PC-9 (cell line): Measurements from ENCODE around the gene BCKDK. TPM values are rescaled to one million over a fixed set of nuclear protein-coding genes. Genes with fewer than 3 reads are reported as not detected.

ENCODE experiments used
- BruUV-seq: library from RNA; stranded (reverse); fragments of 400-500 nt; replicated peaks from 2 replicates; lab custom pipeline; 2021; lab: Mats Ljungman, UMichigan
- CTCF ChIA-PET: fragments of 300-600 bp; sonication (Branson Sonifier 250); formaldehyde crosslinking; loops from one replicate; lab custom pipeline; 2022; ENCODE audit warnings: antibody characterized with exemption; lab: Charles Lee
- POLR2A ChIA-PET: fragments of 300-600 bp; sonication (Branson Sonifier 250); formaldehyde crosslinking; loops from one replicate; lab custom pipeline; 2022; ENCODE audit warnings: antibody characterized with exemption; ENCODE audit not compliant: unreplicated experiment; lab: Charles Lee
- DNase-seq, 2 experiments: peaks; one replicate each; pipeline versions ENCODE4 v3.0.0 to v3.0.0-alpha.2; 2015 to 2022; ENCODE audit warnings: mixed read lengths in 1 of 2
- H2AFZ ChIP-seq: fragments of 200-600 bp; sonication (generic); 2 replicates; pipeline ENCODE4 v1.8.1; 2017; ENCODE audit warnings: antibody characterized with exemption
- H3F3A ChIP-seq: fragments of 200-600 bp; sonication (generic); 2 replicates; pipeline ENCODE4 v1.8.1; 2017; ENCODE audit warnings: antibody characterized with exemption, mild to moderate bottlenecking, low read depth; ENCODE audit not compliant: insufficient read depth
- H3K27ac ChIP-seq: fragments of 200-600 bp; sonication (generic); 2 replicates; pipeline ENCODE4 v1.6.1; 2016; ENCODE audit warnings: mixed run types
- H3K27me3 ChIP-seq: fragments of 200-600 bp; sonication (generic); 2 replicates; pipeline ENCODE4 v1.6.1; 2016; ENCODE audit warnings: low read depth, mixed run types; ENCODE audit not compliant: insufficient read depth
- H3K36me3 ChIP-seq: fragments of 200-600 bp; sonication (generic); 2 replicates; pipeline ENCODE4 v1.6.1; 2016; ENCODE audit warnings: low read depth, mixed run types
- H3K4me1 ChIP-seq: fragments of 200-600 bp; sonication (generic); replicated peaks from 2 replicates; pipeline ENCODE4 v1.6.1; 2016; ENCODE audit warnings: mixed run types; ENCODE audit not compliant: insufficient read depth
- H3K4me2 ChIP-seq: fragments of 200-600 bp; sonication (generic); 2 replicates; pipeline ENCODE4 v1.6.1; 2017; ENCODE audit warnings: mixed run types
- H3K4me3 ChIP-seq: fragments of 200-600 bp; sonication (generic); 2 replicates; pipeline ENCODE4 v1.6.1; 2016; ENCODE audit warnings: mixed run types
- H3K79me2 ChIP-seq: fragments of 200-600 bp; sonication (generic); 2 replicates; pipeline ENCODE4 v1.6.1; 2017; ENCODE audit warnings: low read depth, mixed run types
- H3K9me2 ChIP-seq: fragments of 200-600 bp; sonication (generic); 2 replicates; pipeline ENCODE4 v1.8.1; 2017; ENCODE audit warnings: mild to moderate bottlenecking; ENCODE audit not compliant: insufficient read depth
- H3K9me3 ChIP-seq: fragments of 200-600 bp; sonication (generic); 2 replicates; pipeline ENCODE4 v1.8.1; 2016; ENCODE audit warnings: low read depth; ENCODE audit not compliant: insufficient read depth
- H4K20me1 ChIP-seq: fragments of 200-600 bp; sonication (generic); 2 replicates; pipeline ENCODE4 v1.8.1; 2017; ENCODE audit not compliant: insufficient read depth
- EZH2 ChIP-seq: fragments of 200-600 bp; sonication (generic); IDR thresholded peaks from 2 replicates; pipeline ENCODE4 v1.8.0; 2017; ENCODE audit warnings: antibody characterized with exemption, low read depth
- intact Hi-C: fragments of 100-400 bp; cut with micrococcal nuclease; formaldehyde crosslinking; loops from one replicate; pipeline ENCODE4 v1.10.0; 2022; ENCODE audit not compliant: unreplicated experiment
- total RNA-seq: library from RNA; stranded (reverse); gene quantifications from 2 replicates; pipeline ENCODE4 v1.2.3, GENCODE V29; 2021
- TF ChIP-seq, protein P1 (sequence below): fragments of 200-600 bp; sonication (generic); conservative IDR thresholded peaks from 2 replicates; pipeline ENCODE4 v1.6.1; 2017; ENCODE audit warnings: mixed run types, antibody characterized with exemption, mild to moderate bottlenecking, moderate library complexity

Gene BCKDK
- total RNA-seq, 1 experiment from 2014 or later, result 41.5 TPM

DNA sequence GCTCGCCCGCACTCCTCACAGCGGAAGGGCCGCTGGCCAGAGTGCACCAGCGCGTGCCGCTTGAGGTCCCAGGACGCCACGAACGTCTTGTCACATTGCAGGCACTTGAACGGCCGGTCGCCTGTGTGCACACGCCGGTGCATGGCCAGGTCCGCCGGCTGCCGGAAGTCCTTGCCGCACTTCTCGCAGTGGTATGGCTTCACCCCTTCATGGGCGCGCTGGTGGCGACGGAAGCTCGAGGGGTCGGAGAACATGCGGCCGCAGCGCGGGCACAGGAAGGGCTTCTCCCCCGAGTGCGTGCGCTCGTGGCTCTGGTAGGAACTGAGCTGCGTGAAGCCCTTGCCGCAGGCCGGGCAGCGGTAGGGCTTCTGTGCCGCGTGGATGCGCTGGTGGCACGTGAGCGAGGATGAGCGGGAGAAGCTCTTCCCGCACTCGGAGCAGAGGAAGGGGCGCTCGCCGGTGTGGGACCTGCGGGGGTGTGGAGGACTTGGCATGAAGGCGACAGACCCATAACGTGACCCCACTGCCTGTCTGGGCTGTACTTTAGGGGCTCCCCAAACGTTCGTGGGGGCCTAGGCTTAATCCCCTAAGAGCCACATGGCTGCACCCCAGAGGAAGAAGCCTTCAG lies 46.3 kb upstream of the BCKDK start:
- Histone ChIP-seq H3K4me2 (no peak overlapping the region), H4K20me1 (peaks cover 5% of the 10 kb centered on the region; the same call in 1 of the 2 replicates), H3K27me3 (no peaks in the 10 kb centered on the region), H2AFZ (no peak overlapping the region), H3K9me3 (no peaks in the 10 kb centered on the region), H3K4me3 (no peak overlapping the region), H3K79me2 (peaks cover 12% of the 10 kb centered on the region), H3K27ac (no peak overlapping the region), H3F3A (peaks cover 19% of the 10 kb centered on the region; the same call in 1 of the 2 replicates), H3K9me2 (no peaks in the 10 kb centered on the region), H3K4me1 (no peaks in the 10 kb centered on the region), H3K36me3 (peaks cover 15% of the 10 kb centered on the region; the same call in 1 of the 2 replicates)
- TF ChIP-seq EZH2, result no peak
- ChIA-PET CTCF (no interaction called here), POLR2A (no interaction called here)
- no TSS peak for BruUV-seq
- intact Hi-C loops, result no loop called here
- no peak for DNase-seq

DNA sequence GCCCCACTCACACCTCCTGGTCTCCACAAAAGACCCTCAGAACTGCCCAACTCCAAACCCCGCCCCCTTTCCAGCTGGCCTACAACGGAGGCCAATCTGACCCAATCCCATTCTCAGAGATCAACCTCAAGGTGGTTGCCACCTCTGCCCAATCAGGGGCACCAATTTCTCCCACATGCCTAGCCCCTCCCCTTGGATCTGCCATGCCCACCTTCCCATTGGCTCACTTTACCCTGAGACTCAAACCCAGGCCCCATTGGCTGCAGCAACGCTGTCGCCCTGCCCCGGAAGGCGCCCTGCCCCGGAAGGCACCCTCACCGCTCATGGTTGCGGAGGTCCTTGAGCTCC lies 44.7 kb upstream of the BCKDK start:
- H3K9me2 ChIP-seq, result no peaks in the 10 kb centered on the region; the same call in 1 of the 2 replicates
- peaks cover 15% of the 10 kb centered on the region; the same call in 1 of the 2 replicates for H3K36me3 ChIP-seq
- peaks cover 5% of the 10 kb centered on the region; the same call in 1 of the 2 replicates for H4K20me1 ChIP-seq
- no peaks in the 10 kb centered on the region for H3K9me3 ChIP-seq
- no peak overlapping the region for H3K27ac ChIP-seq
- H3K79me2 ChIP-seq, result peaks cover 24% of the 10 kb centered on the region
- no peak overlapping the region for H3K4me2 ChIP-seq
- H3K4me1 ChIP-seq, result no peaks in the 10 kb centered on the region
- intact Hi-C loops, result no loop called here
- no peak overlapping the region for H3K4me3 ChIP-seq
- no peaks in the 10 kb centered on the region for H3K27me3 ChIP-seq
- DNase-seq, result no peak
- H2AFZ ChIP-seq, result no peak overlapping the region
- BruUV-seq, result no TSS peak
- ChIA-PET CTCF (no interaction called here), POLR2A (interaction anchor here (0.6 kb wide), 1 partner anchor 120 kb away, joined by 3 read pairs; no protein-coding TSS in a partner anchor)
- peaks cover 15% of the 10 kb centered on the region; the same call in 1 of the 2 replicates for H3F3A ChIP-seq
- TF ChIP-seq, protein P1, sequence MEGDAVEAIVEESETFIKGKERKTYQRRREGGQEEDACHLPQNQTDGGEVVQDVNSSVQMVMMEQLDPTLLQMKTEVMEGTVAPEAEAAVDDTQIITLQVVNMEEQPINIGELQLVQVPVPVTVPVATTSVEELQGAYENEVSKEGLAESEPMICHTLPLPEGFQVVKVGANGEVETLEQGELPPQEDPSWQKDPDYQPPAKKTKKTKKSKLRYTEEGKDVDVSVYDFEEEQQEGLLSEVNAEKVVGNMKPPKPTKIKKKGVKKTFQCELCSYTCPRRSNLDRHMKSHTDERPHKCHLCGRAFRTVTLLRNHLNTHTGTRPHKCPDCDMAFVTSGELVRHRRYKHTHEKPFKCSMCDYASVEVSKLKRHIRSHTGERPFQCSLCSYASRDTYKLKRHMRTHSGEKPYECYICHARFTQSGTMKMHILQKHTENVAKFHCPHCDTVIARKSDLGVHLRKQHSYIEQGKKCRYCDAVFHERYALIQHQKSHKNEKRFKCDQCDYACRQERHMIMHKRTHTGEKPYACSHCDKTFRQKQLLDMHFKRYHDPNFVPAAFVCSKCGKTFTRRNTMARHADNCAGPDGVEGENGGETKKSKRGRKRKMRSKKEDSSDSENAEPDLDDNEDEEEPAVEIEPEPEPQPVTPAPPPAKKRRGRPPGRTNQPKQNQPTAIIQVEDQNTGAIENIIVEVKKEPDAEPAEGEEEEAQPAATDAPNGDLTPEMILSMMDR, result no peak
- no peak for TF ChIP-seq EZH2

DNA sequence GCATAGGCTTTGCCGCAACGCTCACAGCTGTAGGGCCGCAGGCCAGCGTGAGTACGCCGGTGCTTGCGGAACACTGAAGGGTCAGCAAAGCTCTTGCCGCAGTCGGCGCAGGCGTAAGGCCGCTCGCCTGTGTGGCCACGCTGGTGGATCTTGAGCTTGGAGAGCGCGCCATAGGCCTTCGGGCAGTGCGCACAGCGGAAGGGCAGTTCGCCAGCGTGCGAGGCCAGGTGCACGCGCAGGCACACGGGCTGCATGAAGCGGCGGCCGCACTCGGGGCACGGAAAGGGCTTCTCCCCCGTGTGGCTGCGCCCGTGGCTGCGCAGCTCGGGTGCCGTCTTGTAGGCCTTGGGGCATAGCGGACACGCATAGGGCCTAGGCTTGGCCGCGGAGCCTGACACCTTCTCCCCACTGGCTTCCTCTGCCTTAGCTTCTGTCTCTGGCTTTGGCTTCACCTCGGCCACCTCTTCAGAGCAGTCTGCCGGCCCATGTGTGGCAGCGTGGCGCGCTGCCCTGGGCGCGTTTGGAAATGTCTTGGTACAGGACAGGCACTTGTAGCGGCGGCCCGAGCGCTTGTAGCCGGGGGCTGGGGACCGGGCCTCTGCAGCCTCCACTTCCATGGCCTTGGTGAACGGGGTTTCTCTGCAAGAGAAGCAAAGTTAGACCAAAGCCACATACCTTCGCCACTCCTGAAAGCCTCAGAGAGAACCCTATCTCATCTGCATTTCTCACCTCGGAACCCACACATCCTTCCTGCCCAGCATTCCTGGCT lies 44.2 kb upstream of the BCKDK start:
- ChIA-PET POLR2A (interaction anchor here (0.6 kb wide), 1 partner anchor 120 kb away, joined by 3 read pairs; no protein-coding TSS in a partner anchor), CTCF (no interaction called here)
- H2AFZ ChIP-seq, result no peak overlapping the region
- no peak for DNase-seq
- H3F3A ChIP-seq, result peaks cover 15% of the 10 kb centered on the region; the same call in 1 of the 2 replicates
- no peak overlapping the region for H3K4me3 ChIP-seq
- H3K27ac ChIP-seq, result no peak overlapping the region
- H3K27me3 ChIP-seq, result no peaks in the 10 kb centered on the region
- peaks cover 15% of the 10 kb centered on the region; the same call in 1 of the 2 replicates for H3K36me3 ChIP-seq
- H4K20me1 ChIP-seq, result peaks cover 9% of the 10 kb centered on the region; the same call in 1 of the 2 replicates
- peaks cover 29% of the 10 kb centered on the region for H3K79me2 ChIP-seq
- intact Hi-C loops, result no loop called here
- no peaks in the 10 kb centered on the region for H3K9me3 ChIP-seq
- H3K9me2 ChIP-seq, result no peaks in the 10 kb centered on the region; the same call in 1 of the 2 replicates
- TF ChIP-seq EZH2, result no peak
- TF ChIP-seq, protein P1, result no peak
- H3K4me2 ChIP-seq, result no peak overlapping the region
- BruUV-seq, result no TSS peak
- no peaks in the 10 kb centered on the region for H3K4me1 ChIP-seq
